H1 (cell line): ENCODE data around the gene ZNF83.

ENCODE experiments used
- CREB1 ChIP-seq: IDR thresholded peaks from 2 replicates; pipeline ENCODE4 v1.6.1; 2012; ENCODE audit warnings: inconsistent platforms
- CTCF ChIP-seq, 3 experiments: IDR thresholded peaks; 1 replicate in 2 of 3; 2 replicates in 1 of 3; pipeline versions ENCODE4 v1.5.1 to v1.6.1; 2011; ENCODE audit warnings: low read length in 3 of 3, mild to moderate bottlenecking in 3 of 3, inconsistent platforms in 2 of 3, low read depth in 1 of 3, moderate library complexity in 1 of 3; ENCODE audit not compliant: insufficient read depth in 1 of 3; ENCODE audit errors: control extremely low read depth in 1 of 3
- EP300 ChIP-seq, 2 experiments: IDR thresholded peaks; 1 replicate in 1 of 2; 2 replicates in 1 of 2; pipeline ENCODE4 v1.6.1; 2011 to 2012; ENCODE audit warnings: low read depth in 2 of 2, low read length in 2 of 2, mild to moderate bottlenecking in 2 of 2, borderline replicate concordance in 1 of 2, inconsistent platforms in 1 of 2, moderate library complexity in 1 of 2
- MAX ChIP-seq: IDR thresholded peaks from 2 replicates; pipeline ENCODE4 v1.6.1; 2012; ENCODE audit warnings: inconsistent platforms
- SIN3A ChIP-seq, 2 experiments: IDR thresholded peaks in 1 of 2; conservative IDR thresholded peaks in 1 of 2; 2 replicates each; pipeline ENCODE4 v1.6.1; 2011 to 2012; ENCODE audit warnings: low read length in 2 of 2, improper control_type of control experiment in 1 of 2, low read depth in 1 of 2, mild to moderate bottlenecking in 1 of 2
- USF2 ChIP-seq: IDR thresholded peaks from 2 replicates; pipeline ENCODE4 v1.6.1; 2011; ENCODE audit warnings: low read length, improper control_type of control experiment
- YY1 ChIP-seq: IDR thresholded peaks from 2 replicates; pipeline ENCODE4 v1.6.1; 2011; ENCODE audit warnings: low read depth, mild to moderate bottlenecking, low read length

GRCh38 chr19:52659013-52659412 lies 20.9 kb upstream of the ZNF83 start:
- TF ChIP-seq CTCF (IDR thresholded peaks at IDR 0.05; ENCODE audit: control extremely low read depth in 1 of 3, insufficient read depth in 1 of 3, low read depth in 1 of 3, low read length in 3 of 3) (peak in 2 of 3 experiments; percentile 20 to 27; a peak in 2 of 4 replicates), MAX (no peak), EP300 (IDR thresholded peaks at IDR 0.05; ENCODE audit: borderline replicate concordance in 1 of 2, low read depth in 2 of 2, low read length in 2 of 2) (no peak), CREB1 (no peak), YY1 (no peak), SIN3A (conservative IDR thresholded peaks at IDR 0.05 in 1 of 2, IDR thresholded peaks at IDR 0.05 in 1 of 2; ENCODE audit: low read depth in 1 of 2, low read length in 2 of 2) (no peak), USF2 (no peak)
